Smooth muscle cell of the brain vasculature (primary cell): ENCODE measurements around the gene IL31.
"Not testable (repeated sequence)": the region's sequence is repeated elsewhere in the genome, so short reads cannot be mapped to it uniquely, and the experiment has no call there.

ENCODE experiments used
- DNase-seq: peaks from one replicate; pipeline ENCODE4 v3.0.0-alpha.2; 2012; ENCODE audit warnings: low read depth, low spot score

The IL31 gene

DNA sequence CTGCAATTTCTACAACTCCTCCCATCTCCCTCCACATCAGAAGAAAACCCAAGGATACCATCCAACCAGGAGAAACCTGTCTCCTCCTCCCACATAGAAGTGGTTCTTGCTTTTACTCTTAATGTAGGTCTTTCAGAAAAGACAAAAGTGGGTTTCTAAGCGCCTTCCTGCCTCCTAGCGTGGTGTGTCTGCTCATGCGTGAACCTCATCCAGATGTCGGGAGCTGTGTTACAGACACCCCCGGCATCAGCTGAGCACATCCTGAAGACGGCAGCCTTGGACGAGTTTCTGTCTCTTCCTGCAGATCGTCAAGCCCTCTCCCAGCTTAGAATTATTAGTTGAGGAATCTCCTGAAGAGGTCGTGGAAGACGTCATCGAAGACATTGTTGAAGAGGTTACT lies 18.4 kb upstream of the IL31 start:
- no peak for DNase-seq

GRCh38 chr12:122190842-122191668 lies 17.0 kb upstream of the IL31 start:
- peak; percentile 20 for DNase-seq

GRCh38 chr12:122189626-122190475 lies 15.8 kb upstream of the IL31 start:
- DNase-seq, result no peak

GRCh38 chr12:122187466-122187865 lies 13.4 kb upstream of the IL31 start:
- DNase-seq, result no peak

GRCh38 chr12:122185494-122186082 lies 11.6 kb upstream of the IL31 start:
- no peak for DNase-seq

GRCh38 chr12:122185079-122185478 lies 11.1 kb upstream of the IL31 start:
- no peak for DNase-seq

- no peak for DNase-seq
These were observed 10.5 kb upstream of the IL31 start for GRCh38 chr12:122184517-122184916.

GRCh38 chr12:122183588-122183940 lies 9.5 kb upstream of the IL31 start:
- no peak for DNase-seq

GRCh38 chr12:122182887-122183587 lies 9.0 kb upstream of the IL31 start, which contains the start of gene LRRC43:
TSS of gene LRRC43 (plus strand) at chr12:122183123. CDS start at chr12:122183145, 22 bp downstream.
- no peak for DNase-seq

GRCh38 chr12:122176473-122176872 lies 2.5 kb upstream of the IL31 start:
- DNase-seq, result not testable (repeated sequence)

- no peak for DNase-seq
These were observed 1.6 kb downstream of the IL31 start for GRCh38 chr12:122172262-122172939.

DNA sequence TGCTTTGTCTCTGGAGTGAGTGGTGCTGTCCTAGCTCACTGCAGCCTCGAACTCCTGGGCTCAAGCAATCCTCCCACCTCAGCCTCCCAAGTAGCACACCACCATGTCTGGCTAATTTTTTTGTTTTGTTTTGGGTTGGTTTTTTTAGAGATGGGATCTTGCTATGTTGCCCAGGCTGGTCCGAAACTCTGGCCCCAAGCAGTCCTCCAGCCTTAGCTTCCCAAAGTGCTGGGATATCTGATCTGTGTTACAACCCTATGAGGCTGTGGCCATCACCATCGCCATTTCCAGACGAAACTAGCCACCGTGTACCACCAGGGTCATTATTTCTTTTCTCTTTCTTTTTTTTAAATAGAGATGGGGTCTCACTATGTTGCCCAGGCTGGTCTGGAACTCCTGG lies 2.6 kb downstream of the IL31 start:
- no peak for DNase-seq

DNA sequence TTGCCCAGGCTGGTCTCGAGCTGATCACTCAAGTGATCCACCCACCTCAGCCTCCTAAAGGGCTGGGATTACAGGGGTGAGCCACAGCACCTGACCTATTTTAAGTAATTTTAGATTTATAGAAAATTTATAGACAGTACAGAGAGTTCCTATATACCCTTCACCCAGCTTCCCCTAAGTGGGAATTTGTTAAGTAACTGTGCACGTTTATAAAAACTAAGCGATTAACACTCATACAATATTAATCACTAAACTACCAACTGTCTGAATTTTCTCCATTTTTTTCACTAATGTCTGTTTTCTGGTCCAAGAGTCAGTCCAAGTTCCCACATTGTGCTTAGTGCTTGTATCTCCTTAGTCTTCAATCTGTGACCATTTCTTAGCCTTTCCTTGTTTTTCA lies 5.5 kb downstream of the IL31 start:
- DNase-seq, result no peak

DNA sequence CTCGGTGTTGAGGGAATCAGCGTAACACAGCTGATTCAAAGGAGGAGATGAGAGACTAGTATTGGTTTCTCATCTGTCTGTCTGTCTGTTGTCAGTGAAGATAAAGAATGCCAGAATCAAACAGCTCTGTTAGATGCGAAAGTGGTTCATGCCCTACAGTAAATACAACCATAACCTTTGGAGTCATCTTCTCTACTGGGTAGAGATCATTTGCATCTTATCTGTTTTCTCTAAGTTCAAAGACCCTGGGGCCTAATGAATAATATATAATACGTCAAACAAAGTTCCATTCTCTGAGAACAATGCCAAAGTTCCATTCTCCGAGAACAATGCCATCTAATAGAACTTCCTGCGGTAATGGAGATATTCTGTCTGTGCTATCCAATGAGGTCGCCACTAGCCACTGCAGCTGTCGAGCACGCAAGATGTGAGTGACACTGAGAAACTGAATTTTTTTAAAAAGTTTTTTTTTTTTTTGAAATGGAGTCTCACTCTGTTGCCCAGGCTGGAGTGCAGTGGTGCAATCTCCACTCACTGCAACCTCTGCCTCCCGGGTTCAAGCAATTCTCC lies 6.6 kb downstream of the IL31 start:
- no peak for DNase-seq

- DNase-seq, result no peak
These were observed 7.3 kb downstream of the IL31 start for GRCh38 chr12:122166422-122167349.

GRCh38 chr12:122162976-122163375 lies 11.0 kb downstream of the IL31 start:
- DNase-seq, result no peak

DNA sequence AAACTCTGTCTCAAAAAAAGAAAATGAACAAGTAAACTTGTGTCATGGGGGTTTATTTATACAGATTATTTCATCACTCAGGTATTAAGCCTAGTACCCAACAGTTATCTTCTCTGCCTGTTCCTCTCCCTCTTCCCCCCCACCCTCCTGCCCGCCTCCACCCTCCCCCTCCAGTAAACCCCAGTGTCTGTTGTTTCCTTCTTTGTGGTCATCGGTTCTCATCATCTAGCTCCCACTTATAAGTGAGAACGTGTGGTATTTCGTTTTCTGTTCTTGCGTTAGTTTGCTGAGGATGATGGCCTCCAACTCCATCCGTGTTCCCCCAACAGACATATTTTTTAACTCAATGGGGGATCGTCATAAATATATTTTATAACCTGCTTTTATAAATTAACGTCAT lies 12.3 kb downstream of the IL31 start:
- DNase-seq, result no peak

GRCh38 chr12:122160761-122161160 lies 13.3 kb downstream of the IL31 start:
- no peak for DNase-seq

GRCh38 chr12:122159882-122160281 lies 14.1 kb downstream of the IL31 start:
- no peak for DNase-seq
